Esophagus squamous epithelium (tissue), 5 donors: ENCODE results near the gene TTYH2. TPM values are rescaled to one million over a fixed set of nuclear protein-coding genes. Genes with fewer than 3 reads are reported as not detected.
A peak's percentile ranks its signal among the peaks of the same experiment; 100 is the strongest.

Experiments used
- DNase-seq: peaks from one replicate; lab custom pipeline; 2025; lab: John Stamatoyannopoulos, UW
- H3K27ac ChIP-seq, 4 donors: fragments of 200-600 bp; sonication (generic); one replicate each; pipeline ENCODE4 v1.5.1; 2016 to 2019; ENCODE audit warnings: mild to moderate bottlenecking in 1 of 4
- H3K27me3 ChIP-seq, 4 donors: fragments of 200-600 bp; sonication (generic); 1 replicate in 3 of 4; 2 replicates in 1 of 4; pipeline versions ENCODE4 v1.5.1 to v1.6.0; 2017 to 2021; ENCODE audit warnings: antibody characterized with exemption in 1 of 4
- H3K36me3 ChIP-seq, 3 donors: fragments of 200-600 bp; sonication (generic); one replicate each; pipeline ENCODE4 v1.5.1; 2016 to 2019
- H3K4me1 ChIP-seq, 3 donors: fragments of 200-600 bp; sonication (generic); one replicate each; pipeline ENCODE4 v1.5.1; 2017 to 2019
- H3K4me3 ChIP-seq, 4 donors: fragments of 200-600 bp; sonication (generic); 1 replicate in 3 of 4; 2 replicates in 1 of 4; pipeline ENCODE4 v1.5.1; 2016 to 2019; ENCODE audit warnings: mild to moderate bottlenecking in 2 of 4, moderate library complexity in 1 of 4
- H3K9me3 ChIP-seq, 3 donors: fragments of 200-600 bp; sonication (generic); one replicate each; pipeline ENCODE4 v1.5.1; 2016 to 2019
- CTCF ChIP-seq, 6 experiments: fragments of 450-650 bp in 4 of 6; fragments of 200-600 bp in 2 of 6; sonication (generic) in 2 of 6; IDR thresholded peaks; one replicate each; pipeline ENCODE4 v1.5.1; 2016 to 2019; ENCODE audit warnings: antibody characterized with exemption in 6 of 6, mild to moderate bottlenecking in 4 of 6, moderate library complexity in 4 of 6
- POLR2A ChIP-seq, 4 donors: fragments of 450-650 bp; IDR thresholded peaks; one replicate each; pipeline ENCODE4 v1.6.1; 2017; ENCODE audit warnings: antibody characterized with exemption in 4 of 4, mild to moderate bottlenecking in 4 of 4, moderate library complexity in 3 of 4
- WGBS, 2 donors: methylation state at CpG; one replicate each; pipeline ENCODE4 v1.1.5; 2018; 5-methylcytosine and 5-hydroxymethylcytosine counted together
- intact Hi-C: fragments of 100-400 bp; cut with DNase I; formaldehyde crosslinking; loops from one replicate; pipeline ENCODE4 v1.15.0; 2022
- total RNA-seq, 4 donors: library from RNA; depleted of rRNA; stranded (reverse); fragments of >200 nt; gene quantifications; one replicate each; pipeline ENCODE4 v1.1.0, GENCODE V29; 2016
- donor health status: DM: yes; HTN: yes; CAD: no.

Gene TTYH2
- total RNA-seq, 4 donors from 2014 or later, result 0.35 to 6.7 (median 1.8) TPM

- no peak for TF ChIP-seq CTCF (IDR thresholded peaks at IDR 0.05)
- TF ChIP-seq POLR2A (IDR thresholded peaks at IDR 0.05), result no peak
- intact Hi-C loops, result no loop called here
- no peak for DNase-seq
Observed at GRCh38 chr17:74304184-74304583, 90.8 kb downstream of the TTYH2 start.

DNA sequence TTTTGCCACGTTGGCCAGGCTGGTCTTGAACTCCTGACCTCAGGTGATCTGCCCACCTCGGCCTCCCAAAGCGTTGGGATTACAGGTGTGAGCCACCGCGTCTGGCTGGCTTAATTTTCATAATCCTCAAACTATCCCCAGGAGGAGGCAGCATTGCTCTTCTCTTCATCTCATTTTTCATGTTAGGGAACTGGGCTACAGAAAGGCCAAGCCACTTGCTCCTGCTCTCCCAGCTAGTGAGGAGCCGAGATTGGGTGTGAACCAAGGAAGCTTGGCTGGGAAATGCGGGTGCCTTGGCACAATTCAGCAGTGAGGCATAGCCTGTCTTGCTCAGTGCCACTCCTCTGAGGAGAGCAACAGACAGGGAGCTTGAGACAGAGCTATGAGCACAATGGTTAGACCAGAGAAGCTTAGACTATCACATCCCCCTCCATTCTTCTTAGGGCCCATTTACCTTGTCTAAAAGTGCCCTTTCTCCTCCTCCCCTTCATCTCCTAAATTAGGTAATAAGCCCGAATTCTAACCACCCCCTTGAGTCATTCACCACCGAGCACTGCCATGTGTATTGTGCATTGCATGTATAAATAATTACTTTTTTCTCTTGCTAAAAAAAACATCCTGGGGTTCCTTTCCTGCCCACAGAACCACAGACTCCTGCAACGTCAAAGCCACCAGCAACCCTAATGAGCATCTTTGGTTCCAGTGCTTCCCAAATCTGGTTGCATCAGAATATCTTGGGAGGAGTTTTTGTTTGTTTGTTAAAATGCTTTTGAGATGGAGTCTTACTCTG lies 92.7 kb downstream of the TTYH2 start:
- no peak overlapping the region for H3K27ac ChIP-seq
- intact Hi-C loops, result no loop called here
- DNase-seq, result no peak
- TF ChIP-seq POLR2A (IDR thresholded peaks at IDR 0.05) (no peak), CTCF (IDR thresholded peaks at IDR 0.05) (peak in 1 of 6 experiments; percentile 18)
- 31 to 56% methylated on average over 5 to 9 of the region's 10 CpGs for WGBS, 2 donors
- peaks cover 0 to 34% (median 0%) of the 10 kb centered on the region in 4 donors for H3K27me3 ChIP-seq
- no peaks in the 10 kb centered on the region for H3K4me1 ChIP-seq
- H3K9me3 ChIP-seq, result no peaks in the 10 kb centered on the region
- no peak overlapping the region for H3K4me3 ChIP-seq
- no peaks in the 10 kb centered on the region for H3K36me3 ChIP-seq

More at GRCh38 chr17:74304184-74304583, 90.8 kb downstream of the TTYH2 start:
- H3K27me3 ChIP-seq, result peaks cover 0 to 42% (median 0%) of the 10 kb centered on the region in 4 donors
- WGBS, 2 donors, result 68 to 72% methylated on average over 4 to 5 of the region's 5 CpGs
- H3K4me3 ChIP-seq, result no peak overlapping the region
- no peaks in the 10 kb centered on the region for H3K36me3 ChIP-seq
- no peaks in the 10 kb centered on the region for H3K4me1 ChIP-seq
- no peak overlapping the region for H3K27ac ChIP-seq
- no peaks in the 10 kb centered on the region for H3K9me3 ChIP-seq

- no peaks in the 10 kb centered on the region for H3K36me3 ChIP-seq
- DNase-seq, result no peak
- H3K4me3 ChIP-seq, result no peak overlapping the region
- H3K27me3 ChIP-seq, result peaks cover 0 to 44% (median 0%) of the 10 kb centered on the region in 4 donors
- intact Hi-C loops, result no loop called here
- no peaks in the 10 kb centered on the region for H3K9me3 ChIP-seq
- WGBS, 2 donors, result 63 to 78% methylated on average over 10 to 13 of the region's 15 CpGs
- no peaks in the 10 kb centered on the region for H3K4me1 ChIP-seq
- TF ChIP-seq CTCF (IDR thresholded peaks at IDR 0.05) (no peak), POLR2A (IDR thresholded peaks at IDR 0.05) (no peak)
- H3K27ac ChIP-seq, result peak overlapping the region in 1 of 4 donors; percentile 21
Observed at GRCh38 chr17:74307984-74308773, 94.8 kb downstream of the TTYH2 start.

GRCh38 chr17:74309902-74310301 lies 96.5 kb downstream of the TTYH2 start:
- no peaks in the 10 kb centered on the region for H3K36me3 ChIP-seq
- WGBS, 2 donors, result 39 to 40% methylated on average over 5 to 7 of the region's 12 CpGs
- H3K9me3 ChIP-seq, result no peaks in the 10 kb centered on the region
- H3K4me1 ChIP-seq, result no peaks in the 10 kb centered on the region
- no peak overlapping the region for H3K4me3 ChIP-seq
- intact Hi-C loops, result no loop called here
- H3K27ac ChIP-seq, result no peak overlapping the region
- DNase-seq, result no peak
- TF ChIP-seq POLR2A (IDR thresholded peaks at IDR 0.05) (no peak), CTCF (IDR thresholded peaks at IDR 0.05) (no peak)
- H3K27me3 ChIP-seq, result peaks cover 0 to 44% (median 0%) of the 10 kb centered on the region in 4 donors

Other genes with a start within 250 kb of the TTYH2 start
- 100 to 1,000 TPM; 224 to 564 (median 403) TPM for gene RPL38, start 9.9 kb upstream of the TTYH2 start, total RNA-seq
- under 1 TPM in 1 of 4 donors, not detected in 3; 0.19 TPM for gene DNAI2, start 60.7 kb downstream of the TTYH2 start, total RNA-seq
- gene KIF19, start 112.7 kb downstream of the TTYH2 start, total RNA-seq, result under 1 TPM in 2 of 4 donors, not detected in 2; 0.12 to 0.76 TPM
- not detected for gene BTBD17, start 148.3 kb downstream of the TTYH2 start, total RNA-seq
- gene GPR142, start 153.9 kb downstream of the TTYH2 start, total RNA-seq, result under 1 TPM in 1 of 4 donors, not detected in 3; 0.38 TPM
- 10 to 100 TPM in 2 of 4 donors, 1 to 10 TPM in 2; 6.3 to 21.6 (median 11.7) TPM for gene GPRC5C, start 218.5 kb downstream of the TTYH2 start, total RNA-seq